SH-SY5Y (cell line): Measurements from ENCODE around the gene SPECC1L.

Experiments
- GATA2 ChIP-seq: IDR thresholded peaks from 2 replicates; pipeline ENCODE4 v1.6.1; 2011; ENCODE audit warnings: mild to moderate bottlenecking, low read depth, low read length
- GATA3 ChIP-seq: IDR thresholded peaks from 2 replicates; pipeline ENCODE4 v1.6.1; 2011; ENCODE audit warnings: low read depth, mild to moderate bottlenecking, low read length, moderate library complexity

The SPECC1L gene

GRCh38 chr22:24363243-24363642 lies 92.6 kb downstream of the SPECC1L start:
- no peak for TF ChIP-seq GATA3
- no peak for TF ChIP-seq GATA2

- TF ChIP-seq GATA3 (no peak), GATA2 (no peak)
These were observed 96.1 kb downstream of the SPECC1L start for GRCh38 chr22:24366701-24367100.

GRCh38 chr22:24367841-24368240 lies 97.2 kb downstream of the SPECC1L start:
- no peak for TF ChIP-seq GATA2
- TF ChIP-seq GATA3, result no peak

GRCh38 chr22:24370401-24370800 lies 99.8 kb downstream of the SPECC1L start:
- TF ChIP-seq GATA2 (no peak), GATA3 (no peak)

GRCh38 chr22:24376002-24376401 lies 105.4 kb downstream of the SPECC1L start:
- no peak for TF ChIP-seq GATA2
- TF ChIP-seq GATA3, result no peak

- no peak for TF ChIP-seq GATA3
- no peak for TF ChIP-seq GATA2
These were observed 106.0 kb downstream of the SPECC1L start for GRCh38 chr22:24376586-24376985.

- TF ChIP-seq GATA2 (no peak), GATA3 (no peak)
These were observed 108.9 kb downstream of the SPECC1L start for GRCh38 chr22:24379536-24379935.

GRCh38 chr22:24380220-24380904 lies 109.7 kb downstream of the SPECC1L start:
- peak; percentile 74; the same call in 1 of the 2 replicates for TF ChIP-seq GATA2
- TF ChIP-seq GATA3, result peak; percentile 87

GRCh38 chr22:24380905-24381230 lies 110.2 kb downstream of the SPECC1L start:
- no peak for TF ChIP-seq GATA2
- TF ChIP-seq GATA3, result peak; percentile 63

GRCh38 chr22:24383061-24383460 lies 112.4 kb downstream of the SPECC1L start:
- TF ChIP-seq GATA3, result no peak
- TF ChIP-seq GATA2, result no peak

- TF ChIP-seq GATA3 (no peak), GATA2 (no peak)
These were observed 113.5 kb downstream of the SPECC1L start for GRCh38 chr22:24384131-24384530.

GRCh38 chr22:24386937-24387471 lies 116.4 kb downstream of the SPECC1L start:
- TF ChIP-seq GATA3 (0 out of 2 replicates have a peak, but pooled peaks have one; percentile 20), GATA2 (peak; percentile 50; the same call in 1 of the 2 replicates)

GRCh38 chr22:24389680-24390079 lies 119.0 kb downstream of the SPECC1L start:
- TF ChIP-seq GATA3 (no peak), GATA2 (no peak)

- TF ChIP-seq GATA2 (no peak), GATA3 (no peak)
These were observed 119.5 kb downstream of the SPECC1L start for GRCh38 chr22:24390156-24390555.

- TF ChIP-seq GATA2, result no peak
- TF ChIP-seq GATA3, result no peak
These were observed 119.9 kb downstream of the SPECC1L start for GRCh38 chr22:24390576-24390975.
